Mesenchymal stem cell (in vitro differentiated cells and primary cell): ENCODE results near the gene MRPL20.

Source experiments
- DNase-seq: peaks from one replicate; pipeline ENCODE4 v3.0.0-alpha.2; 2013
- H2AFZ ChIP-seq: one replicate; pipeline ENCODE4 v1.6.1; 2013; ENCODE audit warnings: low read depth, mild to moderate bottlenecking, control low read depth, inconsistent platforms, low read length, moderate library complexity
- H2AK5ac ChIP-seq: 2 replicates; pipeline ENCODE4 v1.6.1; 2013; ENCODE audit warnings: low read length, moderate library complexity, mild to moderate bottlenecking, inconsistent platforms; ENCODE audit not compliant: severe bottlenecking
- H2BK120ac ChIP-seq: one replicate; pipeline ENCODE4 v1.6.1; 2013; ENCODE audit warnings: low read depth, mild to moderate bottlenecking, inconsistent platforms, low read length, moderate library complexity
- H2BK12ac ChIP-seq, 2 experiments: one replicate each; pipeline ENCODE4 v1.6.1; 2013; ENCODE audit warnings: inconsistent platforms in 2 of 2, low read length in 2 of 2, mild to moderate bottlenecking in 2 of 2, moderate library complexity in 2 of 2, control low read depth in 1 of 2
- H2BK15ac ChIP-seq: one replicate; pipeline ENCODE4 v1.6.1; 2013; ENCODE audit warnings: mild to moderate bottlenecking, low read depth, inconsistent platforms; ENCODE audit not compliant: poor library complexity, severe bottlenecking
- H2BK5ac ChIP-seq: 2 replicates; pipeline ENCODE4 v1.6.1; 2013; ENCODE audit warnings: low read depth, mild to moderate bottlenecking, low read length, control low read depth, inconsistent platforms; ENCODE audit not compliant: poor library complexity, severe bottlenecking
- H3K14ac ChIP-seq, 2 experiments: one replicate each; pipeline ENCODE4 v1.6.1; 2013; ENCODE audit warnings: inconsistent platforms in 2 of 2, low read length in 2 of 2, control low read depth in 1 of 2, mild to moderate bottlenecking in 1 of 2, moderate library complexity in 1 of 2
- H3K18ac ChIP-seq, 2 experiments: one replicate each; pipeline ENCODE4 v1.6.1; 2013; ENCODE audit warnings: inconsistent platforms in 2 of 2, low read length in 2 of 2, control low read depth in 1 of 2, low read depth in 1 of 2, mild to moderate bottlenecking in 1 of 2
- H3K23ac ChIP-seq, 2 experiments: one replicate each; pipeline ENCODE4 v1.6.1; 2013; ENCODE audit warnings: inconsistent platforms in 2 of 2, low read length in 2 of 2, mild to moderate bottlenecking in 2 of 2, moderate library complexity in 2 of 2, control low read depth in 1 of 2
- H3K27ac ChIP-seq: 2 replicates; pipeline ENCODE4 v1.5.1; 2013; ENCODE audit warnings: mild to moderate bottlenecking, moderate library complexity, low read length, control low read depth, inconsistent platforms; ENCODE audit not compliant: poor library complexity, severe bottlenecking
- H3K27me3 ChIP-seq, 2 experiments: 2 replicates each; pipeline versions ENCODE4 v1.6.1 to v1.7.0; 2013; ENCODE audit warnings: low read length in 2 of 2, mild to moderate bottlenecking in 2 of 2, moderate library complexity in 2 of 2, control low read depth in 1 of 2, inconsistent platforms in 1 of 2; ENCODE audit not compliant: control insufficient read depth in 1 of 2, insufficient read depth in 1 of 2
- H3K36me3 ChIP-seq, 2 experiments: 2 replicates each; pipeline versions ENCODE4 v1.6.1 to v1.7.0; 2013; ENCODE audit warnings: low read length in 2 of 2, control low read depth in 1 of 2, inconsistent platforms in 1 of 2, low read depth in 1 of 2, mild to moderate bottlenecking in 1 of 2; ENCODE audit not compliant: insufficient read depth in 2 of 2, control insufficient read depth in 1 of 2
- H3K4ac ChIP-seq, 2 experiments: one replicate each; pipeline ENCODE4 v1.6.1; 2013; ENCODE audit warnings: inconsistent platforms in 2 of 2, low read length in 2 of 2, mild to moderate bottlenecking in 2 of 2, moderate library complexity in 2 of 2, control low read depth in 1 of 2, low read depth in 1 of 2
- H3K4me1 ChIP-seq: 2 replicates; pipeline ENCODE4 v1.6.1; 2013; ENCODE audit warnings: low read depth, low read length, control low read depth; ENCODE audit not compliant: control insufficient read depth, insufficient read depth
- H3K4me2 ChIP-seq: 2 replicates; pipeline ENCODE4 v1.6.1; 2013; ENCODE audit warnings: low read length, mild to moderate bottlenecking, inconsistent platforms; ENCODE audit not compliant: poor library complexity, severe bottlenecking
- H3K4me3 ChIP-seq, 2 experiments: 2 replicates each; pipeline versions ENCODE4 v1.5.1 to v1.7.0; 2013; ENCODE audit warnings: low read length in 2 of 2, mild to moderate bottlenecking in 2 of 2, control low read depth in 1 of 2, low read depth in 1 of 2; ENCODE audit not compliant: insufficient read depth in 1 of 2
- H3K79me1 ChIP-seq: replicated peaks from 2 replicates; pipeline ENCODE4 v1.6.1; 2013; ENCODE audit warnings: mild to moderate bottlenecking, control low read depth, low read length, inconsistent platforms; ENCODE audit not compliant: poor library complexity, severe bottlenecking
- H3K9ac ChIP-seq: 2 replicates; pipeline ENCODE4 v1.7.0; 2013; ENCODE audit warnings: mild to moderate bottlenecking, low read length, moderate library complexity
- H3K9me3 ChIP-seq: 2 replicates; pipeline ENCODE4 v1.7.0; 2013; ENCODE audit warnings: mild to moderate bottlenecking, low read length; ENCODE audit not compliant: control insufficient read depth
- H4K8ac ChIP-seq: one replicate; pipeline ENCODE4 v1.6.1; 2013; ENCODE audit warnings: inconsistent platforms, mild to moderate bottlenecking, low read length, moderate library complexity
- H4K91ac ChIP-seq: one replicate; pipeline ENCODE4 v1.6.1; 2013; ENCODE audit warnings: mild to moderate bottlenecking, low read length, inconsistent platforms
- WGBS: methylation state at CpG from one replicate; pipeline ENCODE4 v1.1.7; 2013; ENCODE audit warnings: mixed read lengths; 5-methylcytosine and 5-hydroxymethylcytosine counted together

MRPL20 gene

GRCh38 chr1:1436630-1437032 is 29.5 kb upstream of the MRPL20 start:
- Histone ChIP-seq H3K4me1 (peaks cover 88% of the 10 kb centered on the region), H3K14ac (no peak overlapping the region), H2AFZ (no peak overlapping the region), H3K27ac (no peak overlapping the region), H2BK12ac (no peak overlapping the region), H3K18ac (no peak overlapping the region), H4K8ac (no peak overlapping the region), H3K9ac (no peak overlapping the region), H3K4ac (no peak overlapping the region), H3K4me2 (peak overlapping the region; percentile 85), H3K79me1 (peaks cover 23% of the 10 kb centered on the region), H3K9me3 (no peaks in the 10 kb centered on the region), H4K91ac (no peak overlapping the region), H3K4me3 (peak overlapping the region in 1 of 2 experiments; percentile 63), H3K36me3 (peaks cover 0 to 43% of the 10 kb centered on the region in 2 experiments), H2BK15ac (no peak overlapping the region), H3K27me3 (peaks cover 0 to 26% of the 10 kb centered on the region in 2 experiments), H2BK120ac (no peak overlapping the region), H2AK5ac (peak overlapping the region; percentile 84), H2BK5ac (peak overlapping the region; percentile 14), H3K23ac (peak overlapping the region in 1 of 2 experiments; percentile 14)
- WGBS = 99% methylated on average over 5 of the region's 7 CpGs
- no peak for DNase-seq

- peak overlapping the region in 1 of 2 experiments; percentile 38 for H3K23ac ChIP-seq
Measured at GRCh38 chr1:1435911-1436629, 29.0 kb upstream of the MRPL20 start.

GRCh38 chr1:1435106-1435903 is 28.2 kb upstream of the MRPL20 start, which contains the start of gene VWA1:
VWA1 (plus strand) TSS chr1:1435690; CDS start chr1:1435749, 59 bp downstream.
- peaks cover 88% of the 10 kb centered on the region for H3K4me1 ChIP-seq
- no peaks in the 10 kb centered on the region for H3K9me3 ChIP-seq
- H3K14ac ChIP-seq = peak within 1 kb of the TSS in 1 of 2 experiments; percentile 84
- H3K36me3 ChIP-seq = peaks cover 0 to 33% of the 10 kb centered on the region in 2 experiments
- peak within 1 kb of the TSS; percentile 51 to 63 for H3K4me3 ChIP-seq
- peaks cover 21% of the 10 kb centered on the region for H3K79me1 ChIP-seq
- H2AFZ ChIP-seq = peak within 1 kb of the TSS; percentile 54
- no peak within 1 kb of the TSS for H3K9ac ChIP-seq
- H3K23ac ChIP-seq = peak within 1 kb of the TSS in 1 of 2 experiments; percentile 46
- H4K8ac ChIP-seq = peak within 1 kb of the TSS; percentile 89
- peaks cover 0 to 26% of the 10 kb centered on the region in 2 experiments for H3K27me3 ChIP-seq
- 14% methylated on average over 45 of the region's 89 CpGs for WGBS
- peak within 1 kb of the TSS; percentile 4 for H2BK15ac ChIP-seq
- H3K4me2 ChIP-seq = peak within 1 kb of the TSS; percentile 85
- H2AK5ac ChIP-seq = peak within 1 kb of the TSS; percentile 63
- DNase-seq = peak; percentile 74
- H3K27ac ChIP-seq = no peak within 1 kb of the TSS
- peak within 1 kb of the TSS; percentile 88 to 93 for H3K18ac ChIP-seq
- peak within 1 kb of the TSS; percentile 78 for H4K91ac ChIP-seq
- H3K4ac ChIP-seq = peak within 1 kb of the TSS; percentile 42 to 46
- peak within 1 kb of the TSS; percentile 28 to 75 for H2BK12ac ChIP-seq
- peak within 1 kb of the TSS; percentile 67 for H2BK120ac ChIP-seq
- H2BK5ac ChIP-seq = peak within 1 kb of the TSS; percentile 14

More at GRCh38 chr1:1435911-1436629, 29.0 kb upstream of the MRPL20 start:
- H3K4me1 ChIP-seq = peaks cover 88% of the 10 kb centered on the region
- H2BK120ac ChIP-seq = peak overlapping the region; percentile 43
- H3K18ac ChIP-seq = peak overlapping the region in 1 of 2 experiments; percentile 14
- DNase-seq = no peak
- no peak overlapping the region for H2BK12ac ChIP-seq
- no peaks in the 10 kb centered on the region for H3K9me3 ChIP-seq
- H2AFZ ChIP-seq = no peak overlapping the region
- H4K91ac ChIP-seq = peak overlapping the region; percentile 36
- peaks cover 0 to 37% of the 10 kb centered on the region in 2 experiments for H3K36me3 ChIP-seq
- H2AK5ac ChIP-seq = peak overlapping the region; percentile 49
- peak overlapping the region; percentile 14 for H2BK5ac ChIP-seq
- H3K4me2 ChIP-seq = peak overlapping the region; percentile 85
- H4K8ac ChIP-seq = peak overlapping the region; percentile 36
- no peak overlapping the region for H3K27ac ChIP-seq
- H2BK15ac ChIP-seq = no peak overlapping the region
- WGBS = 34% methylated on average over 32 of the region's 40 CpGs
- H3K9ac ChIP-seq = no peak overlapping the region
- no peak overlapping the region for H3K14ac ChIP-seq
- H3K79me1 ChIP-seq = peaks cover 23% of the 10 kb centered on the region
- peak overlapping the region; percentile 47 to 63 for H3K4me3 ChIP-seq
- H3K27me3 ChIP-seq = peaks cover 0 to 26% of the 10 kb centered on the region in 2 experiments
- H3K4ac ChIP-seq = no peak overlapping the region

- no peak overlapping the region for H4K91ac ChIP-seq
- H3K23ac ChIP-seq = no peak overlapping the region
- no peak overlapping the region for H3K14ac ChIP-seq
- H3K27ac ChIP-seq = no peak overlapping the region
- no peak overlapping the region for H3K4ac ChIP-seq
- H3K4me2 ChIP-seq = no peak overlapping the region
- H3K4me3 ChIP-seq = peak overlapping the region in 1 of 2 experiments; percentile 51
- H2AFZ ChIP-seq = no peak overlapping the region
- H2BK120ac ChIP-seq = peak overlapping the region; percentile 67
- H3K4me1 ChIP-seq = peaks cover 90% of the 10 kb centered on the region
- no peak overlapping the region for H2BK5ac ChIP-seq
- H4K8ac ChIP-seq = peak overlapping the region; percentile 47
- H3K18ac ChIP-seq = no peak overlapping the region
- H2BK15ac ChIP-seq = peak overlapping the region; percentile 4
- peaks cover 20% of the 10 kb centered on the region for H3K79me1 ChIP-seq
- H3K9ac ChIP-seq = no peak overlapping the region
- WGBS = 91% methylated on average over 3 of the region's 4 CpGs
- no peaks in the 10 kb centered on the region for H3K9me3 ChIP-seq
- peaks cover 0 to 26% of the 10 kb centered on the region in 2 experiments for H3K27me3 ChIP-seq
- H3K36me3 ChIP-seq = peaks cover 0 to 27% of the 10 kb centered on the region in 2 experiments
- DNase-seq = no peak
- peak overlapping the region in 1 of 2 experiments; percentile 75 for H2BK12ac ChIP-seq
- H2AK5ac ChIP-seq = peak overlapping the region; percentile 63
Measured at GRCh38 chr1:1434824-1435105, 27.7 kb upstream of the MRPL20 start.
